CD4-positive, alpha-beta memory T cell (primary cell): ENCODE measurements around the gene OR2B2. TPM values are rescaled to one million over a fixed set of nuclear protein-coding genes. Genes with fewer than 3 reads are reported as not detected.
"Not testable (repeated sequence)": the region's sequence is repeated elsewhere in the genome, so short reads cannot be mapped to it uniquely, and the experiment has no call there.

Experiments
- CTCF ChIA-PET: fragments of 350-600 bp; sonication (Branson Sonifier 250); formaldehyde crosslinking; loops from one replicate; lab custom pipeline; 2021; ENCODE audit warnings: inconsistent platforms; ENCODE audit not compliant: partially characterized antibody; lab: Charles Lee
- POLR2A ChIA-PET: fragments of 350-600 bp; sonication (Branson Sonifier 250); formaldehyde crosslinking; loops from one replicate; lab custom pipeline; 2021; ENCODE audit not compliant: partially characterized antibody; lab: Charles Lee
- DNase-seq, 5 donors: peaks; one replicate each; pipeline versions ENCODE4 v3.0.0 to v3.0.0-alpha.2; 2020 to 2022; ENCODE audit warnings: mixed read lengths in 1 of 5
- H3K27ac ChIP-seq: one replicate; pipeline ENCODE4 v1.7.0; 2013; ENCODE audit warnings: low read depth, low read length
- H3K27me3 ChIP-seq: 2 replicates; pipeline ENCODE4 v1.7.0; 2013; ENCODE audit warnings: mild to moderate bottlenecking, low read length, moderate library complexity; ENCODE audit not compliant: insufficient read depth
- H3K36me3 ChIP-seq: 2 replicates; pipeline ENCODE4 v1.7.0; 2013; ENCODE audit warnings: mild to moderate bottlenecking, low read length, moderate library complexity; ENCODE audit not compliant: insufficient read depth
- H3K4me1 ChIP-seq: 2 replicates; pipeline ENCODE4 v1.7.0; 2013; ENCODE audit warnings: mild to moderate bottlenecking, low read length, moderate library complexity; ENCODE audit not compliant: insufficient read depth
- H3K4me3 ChIP-seq, 2 donors: one replicate each; pipeline ENCODE4 v1.7.0; 2013; ENCODE audit warnings: low read length in 2 of 2, mild to moderate bottlenecking in 1 of 2
- H3K9me3 ChIP-seq, 2 donors: one replicate each; pipeline ENCODE4 v1.7.0; 2013; ENCODE audit warnings: low read length in 2 of 2, control low read depth in 1 of 2; ENCODE audit not compliant: control insufficient read depth in 1 of 2
- H3K27ac Mint-ChIP-seq, 7 donors: one replicate each; pipeline ENCODE4 v1.8.0; 2020 to 2021; ENCODE audit warnings: mixed read lengths in 7 of 7, mild to moderate bottlenecking in 6 of 7, inconsistent platforms in 3 of 7, moderate library complexity in 3 of 7
- H3K27me3 Mint-ChIP-seq, 2 donors: one replicate each; pipeline ENCODE4 v1.8.0; 2020 to 2021; ENCODE audit warnings: mixed read lengths in 2 of 2
- H3K36me3 Mint-ChIP-seq, 2 donors: one replicate each; pipeline ENCODE4 v1.8.0; 2020 to 2021; ENCODE audit warnings: mixed read lengths in 2 of 2, inconsistent platforms in 1 of 2, mild to moderate bottlenecking in 1 of 2
- H3K4me1 Mint-ChIP-seq, 4 donors: one replicate each; pipeline ENCODE4 v1.8.0; 2020 to 2021; ENCODE audit warnings: mixed read lengths in 4 of 4, mild to moderate bottlenecking in 1 of 4
- H3K4me3 Mint-ChIP-seq, 8 donors: one replicate each; pipeline ENCODE4 v1.8.0; 2020 to 2021; ENCODE audit warnings: mixed read lengths in 8 of 8, mild to moderate bottlenecking in 7 of 8, moderate library complexity in 6 of 8, inconsistent platforms in 3 of 8
- H3K9me3 Mint-ChIP-seq, 8 donors: one replicate each; pipeline ENCODE4 v1.8.0; 2020 to 2021; ENCODE audit warnings: mixed read lengths in 8 of 8, mild to moderate bottlenecking in 5 of 8, inconsistent platforms in 3 of 8, moderate library complexity in 1 of 8
- intact Hi-C: fragments of 100-400 bp; cut with micrococcal nuclease; formaldehyde crosslinking; loops from one replicate; pipeline ENCODE4 v1.15.1; 2023
- polyA plus RNA-seq, 2 donors: library from polyadenylated mRNA; unstranded; fragments of 300-500 nt; fragmentation: Illumina TruSeq; gene quantifications; one replicate each; pipeline ENCODE4 v1.2.3, GENCODE V29; 2021
- total RNA-seq, 2 experiments: library from RNA; stranded (reverse); gene quantifications; one replicate each; pipeline ENCODE4 v1.2.3, GENCODE V29; 2021

OR2B2 gene
- total and polyA plus RNA-seq, 4 experiments from 2014 or later: not detected

DNA sequence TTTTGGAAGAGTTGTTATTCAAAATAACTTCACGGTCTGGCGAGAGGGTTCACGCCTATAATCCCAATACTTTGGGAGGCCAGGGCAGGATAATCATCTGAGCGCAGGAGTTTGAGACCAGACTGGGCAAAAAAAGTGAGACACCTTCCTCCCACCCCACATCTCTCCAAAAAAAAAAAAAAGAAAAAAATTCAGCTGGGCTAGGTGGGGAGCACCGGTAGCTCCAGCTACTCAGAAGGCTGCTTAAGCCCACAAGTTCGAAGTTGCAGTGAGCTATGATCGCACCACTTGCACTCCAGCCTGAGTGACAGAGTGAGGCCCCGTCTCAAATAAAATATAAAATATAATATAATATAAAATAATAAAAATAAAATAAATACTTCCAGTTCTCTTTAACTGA, 10.4 kb downstream of the OR2B2 start:
- Histone ChIP-seq H3K4me1 (peaks cover 5% of the 10 kb centered on the region), H3K9me3 (no peaks in the 10 kb centered on the region), H3K27me3 (no peaks in the 10 kb centered on the region), H3K36me3 (no peaks in the 10 kb centered on the region), H3K4me3 (no peak overlapping the region), H3K27ac (no peak overlapping the region)
- peak overlapping the region in 4 of 7 donors; percentile 31 to 100 (median 70) for H3K27ac Mint-ChIP-seq
- ChIA-PET CTCF (interaction anchor here (0.6 to 1.4 kb wide), 11 partner anchors 8 to 1876 kb away, joined by 3 to 9 read pairs (median 3); partner anchors contain the start of gene POM121L2), POLR2A (interaction anchor here (0.8 to 1.7 kb wide), 12 partner anchors 8 to 775 kb away, joined by 3 to 13 read pairs (median 3); a partner anchor contains a TSS)
- intact Hi-C loops: loop anchor here (2.0 to 10.0 kb wide), 5 partner anchors 223 to 937 kb away; partner anchors contain the start of gene ZSCAN16
- no peak for DNase-seq
- peaks cover 0 to 12% (median 4%) of the 10 kb centered on the region in 4 donors for H3K4me1 Mint-ChIP-seq
- peaks cover 0 to 10% of the 10 kb centered on the region in 2 donors for H3K36me3 Mint-ChIP-seq
- peak overlapping the region in 4 of 8 donors; percentile 17 to 95 (median 52) for H3K4me3 Mint-ChIP-seq
- H3K27me3 Mint-ChIP-seq: peaks cover 8% of the 10 kb centered on the region in 2 donors
- peaks cover 0 to 9% (median 0%) of the 10 kb centered on the region in 8 donors for H3K9me3 Mint-ChIP-seq

- H3K27me3 ChIP-seq, H3K4me3 Mint-ChIP-seq, H3K36me3 ChIP-seq, H3K9me3 ChIP-seq, DNase-seq, H3K4me1 ChIP-seq, H3K4me3 ChIP-seq, H3K9me3 Mint-ChIP-seq, H3K27me3 Mint-ChIP-seq, H3K27ac ChIP-seq, H3K36me3 Mint-ChIP-seq: not testable (repeated sequence)
- peak overlapping the region in 1 of 7 donors; percentile 100 for H3K27ac Mint-ChIP-seq
- peaks cover 0 to 12% (median 4%) of the 10 kb centered on the region in 4 donors for H3K4me1 Mint-ChIP-seq
- ChIA-PET CTCF (interaction anchor here (2.1 to 8.7 kb wide), 2 partner anchors 31 to 127 kb away, joined by 9 to 226 read pairs; a partner anchor contains a TSS), POLR2A (interaction anchor here (8.6 kb wide), 2 partner anchors 31 to 89 kb away, joined by 476 to 827 read pairs; a partner anchor contains a TSS)
- intact Hi-C loops: loop anchor here (5.0 to 10.0 kb wide), 2 partner anchors 225 to 398 kb away; partner anchors contain the start of gene ZSCAN16
Observed at GRCh38 chr6:27900197-27900596, 12.0 kb downstream of the OR2B2 start.

- H3K9me3 ChIP-seq: no peaks in the 10 kb centered on the region
- peaks cover 2 to 7% of the 10 kb centered on the region in 2 donors for H3K27me3 Mint-ChIP-seq
- POLR2A ChIA-PET: interaction anchor here (8.6 kb wide), 2 partner anchors 30 to 89 kb away, joined by 476 to 827 read pairs; a partner anchor contains a TSS
- H3K4me1 ChIP-seq: peaks cover 5% of the 10 kb centered on the region
- H3K27ac ChIP-seq: no peak overlapping the region
- peaks cover 0 to 12% (median 4%) of the 10 kb centered on the region in 4 donors for H3K4me1 Mint-ChIP-seq
- intact Hi-C loops: loop anchor here (5.0 to 10.0 kb wide), 3 partner anchors 212 to 1305 kb away; partner anchors contain the start of gene ABT1
- H3K4me3 ChIP-seq: no peak overlapping the region
- no peak for DNase-seq
- H3K27me3 ChIP-seq: no peaks in the 10 kb centered on the region
- H3K4me3 Mint-ChIP-seq: no peak overlapping the region
- CTCF ChIA-PET: interaction anchor here (2.1 to 8.7 kb wide), 2 partner anchors 30 to 127 kb away, joined by 9 to 226 read pairs; a partner anchor contains a TSS
- peak overlapping the region in 1 of 7 donors; percentile 100 for H3K27ac Mint-ChIP-seq
- H3K9me3 Mint-ChIP-seq: peaks cover 0 to 9% (median 0%) of the 10 kb centered on the region in 8 donors
- H3K36me3 Mint-ChIP-seq: peaks cover 0 to 10% of the 10 kb centered on the region in 2 donors
- H3K36me3 ChIP-seq: no peaks in the 10 kb centered on the region
Observed at GRCh38 chr6:27899543-27899942, 12.7 kb downstream of the OR2B2 start.

- Mint-ChIP-seq H3K4me3 (no peak overlapping the region), H3K27me3 (peaks cover under 1 to 4% of the 10 kb centered on the region in 2 donors), H3K36me3 (peaks cover 0 to 14% of the 10 kb centered on the region in 2 donors), H3K4me1 (peaks cover 0 to 17% (median 9%) of the 10 kb centered on the region in 4 donors), H3K9me3 (peaks cover 0 to 13% (median 0%) of the 10 kb centered on the region in 8 donors), H3K27ac (no peak overlapping the region)
- Histone ChIP-seq H3K4me1 (peaks cover under 1% of the 10 kb centered on the region), H3K4me3 (no peak overlapping the region), H3K36me3 (no peaks in the 10 kb centered on the region), H3K9me3 (no peaks in the 10 kb centered on the region), H3K27ac (no peak overlapping the region), H3K27me3 (no peaks in the 10 kb centered on the region)
- intact Hi-C loops: loop anchor here (5.0 to 10.0 kb wide), 3 partner anchors 210 to 1303 kb away; partner anchors contain the start of gene ABT1
- POLR2A ChIA-PET: interaction anchor here (0.9 to 8.6 kb wide), 6 partner anchors 29 to 425 kb away, joined by 3 to 827 read pairs (median 259); partner anchors contain the start of gene ZNF184
- CTCF ChIA-PET: interaction anchor here (1.3 to 8.7 kb wide), 12 partner anchors 28 to 771 kb away, joined by 3 to 226 read pairs (median 34); a partner anchor contains a TSS
- DNase-seq: no peak
Observed at GRCh38 chr6:27897580-27898206, 14.5 kb downstream of the OR2B2 start.

- Mint-ChIP-seq H3K4me1 (peaks cover 3 to 22% (median 15%) of the 10 kb centered on the region in 4 donors), H3K4me3 (peak overlapping the region in 3 of 8 donors; percentile 6 to 62 (median 31)), H3K9me3 (peaks cover 0 to 8% (median 0%) of the 10 kb centered on the region in 8 donors), H3K27ac (peak overlapping the region in 1 of 7 donors; percentile 64), H3K36me3 (peaks cover 0 to 12% of the 10 kb centered on the region in 2 donors), H3K27me3 (no peaks in the 10 kb centered on the region)
- ChIA-PET CTCF (interaction anchor here (0.9 to 8.7 kb wide), 25 partner anchors 14 to 749 kb away, joined by 3 to 226 read pairs (median 7); a partner anchor contains a TSS), POLR2A (interaction anchor here (1.1 to 8.6 kb wide), 10 partner anchors 27 to 764 kb away, joined by 3 to 827 read pairs (median 130); a partner anchor contains a TSS)
- H3K4me1 ChIP-seq: peaks cover 11% of the 10 kb centered on the region
- no peaks in the 10 kb centered on the region for H3K27me3 ChIP-seq
- H3K36me3 ChIP-seq: no peaks in the 10 kb centered on the region
- DNase-seq: no peak
- intact Hi-C loops: loop anchor here (5.0 to 10.0 kb wide), 3 partner anchors 209 to 1302 kb away; partner anchors contain the start of gene ABT1
- H3K27ac ChIP-seq: no peak overlapping the region
- H3K9me3 ChIP-seq: no peaks in the 10 kb centered on the region
- no peak overlapping the region for H3K4me3 ChIP-seq
Observed at GRCh38 chr6:27896398-27896796, 15.8 kb downstream of the OR2B2 start.

DNA sequence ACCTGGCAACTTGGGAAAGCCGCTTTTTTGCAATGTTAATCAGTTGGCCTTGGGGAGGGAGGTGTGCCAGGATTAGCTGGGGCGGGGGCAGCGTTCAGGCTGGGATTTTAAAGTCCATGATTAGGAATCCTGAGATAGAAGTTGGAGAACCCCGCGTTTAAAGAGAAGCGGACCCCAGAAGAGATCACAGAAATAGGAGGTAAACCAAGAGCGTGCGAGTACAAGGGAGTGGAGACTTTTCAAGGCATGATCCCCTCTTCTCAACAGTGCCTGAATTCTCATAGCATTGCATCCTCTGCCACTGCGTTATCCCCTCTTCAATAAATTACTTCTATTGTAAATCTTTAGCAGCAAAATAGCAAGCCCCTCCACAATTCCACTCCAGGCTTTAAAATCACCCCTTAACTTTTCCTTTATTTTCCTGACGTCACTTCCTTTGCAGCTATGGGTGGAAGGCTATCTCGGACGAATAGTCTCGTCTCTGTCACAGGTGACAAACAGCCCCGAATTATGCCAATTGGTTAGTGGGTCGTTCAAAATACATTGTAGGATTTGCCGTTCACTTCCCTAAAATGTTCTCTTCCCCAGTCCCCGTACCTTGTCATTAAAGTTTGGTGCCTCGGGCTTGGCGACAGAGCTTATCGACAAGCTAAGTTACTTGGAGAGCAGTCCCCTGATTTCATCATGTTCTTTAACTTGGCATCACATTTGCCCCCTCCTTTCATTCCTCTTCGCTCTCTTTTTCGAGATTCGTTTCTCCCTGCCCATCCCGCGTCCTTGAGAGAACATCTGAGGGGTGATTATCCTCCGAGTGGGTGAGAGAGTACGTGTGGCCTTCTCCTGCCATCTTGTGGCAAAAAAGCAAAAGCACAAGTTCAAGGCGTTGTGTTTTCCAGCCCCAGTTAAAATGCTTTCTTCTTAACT, 17.1 kb downstream of the OR2B2 start:
- peaks cover 8 to 34% (median 23%) of the 10 kb centered on the region in 4 donors for H3K4me1 Mint-ChIP-seq
- Histone ChIP-seq H3K4me3 (peak overlapping the region; percentile 72 to 86), H3K36me3 (no peaks in the 10 kb centered on the region), H3K27me3 (no peaks in the 10 kb centered on the region), H3K9me3 (no peaks in the 10 kb centered on the region), H3K27ac (peak overlapping the region; percentile 80), H3K4me1 (peaks cover 23% of the 10 kb centered on the region)
- peaks cover 0 to 12% of the 10 kb centered on the region in 2 donors for H3K36me3 Mint-ChIP-seq
- H3K9me3 Mint-ChIP-seq: peaks cover 0 to 13% (median 0%) of the 10 kb centered on the region in 8 donors
- peak; percentile 76 to 81 (median 78) for DNase-seq
- intact Hi-C loops: loop anchor here (1.0 to 10.0 kb wide), 18 partner anchors 30 to 1873 kb away; partner anchors contain the start of genes ABT1 and POM121L2
- no peaks in the 10 kb centered on the region for H3K27me3 Mint-ChIP-seq
- no peak overlapping the region for H3K4me3 Mint-ChIP-seq
- POLR2A ChIA-PET: interaction anchor here (0.6 to 8.6 kb wide), 34 partner anchors 26 to 1915 kb away, joined by 3 to 827 read pairs (median 15); partner anchors contain the start of genes ZNF184 and ZNF391
- H3K27ac Mint-ChIP-seq: no peak overlapping the region
- CTCF ChIA-PET: interaction anchor here (0.9 to 8.7 kb wide), 36 partner anchors 10 to 1874 kb away, joined by 3 to 226 read pairs (median 5); a partner anchor contains a TSS
